Measurements from ENCODE around the gene ANKH.

- TF ChIP-seq CTCF (IDR thresholded peaks at IDR 0.05) = no peak
- no peak for TF ChIP-seq EZH2phosphoT487 (IDR thresholded peaks at IDR 0.05)
- no peak for TF ChIP-seq EZH2 (IDR thresholded peaks at IDR 0.05)
Observed at GRCh38 chr5:14884062-14884612, 12.6 kb upstream of the ANKH start.

Measured in neural progenitor cell (in vitro differentiated cells).